Measurements from ENCODE around the gene FOCAD.

FOCAD gene

DNA sequence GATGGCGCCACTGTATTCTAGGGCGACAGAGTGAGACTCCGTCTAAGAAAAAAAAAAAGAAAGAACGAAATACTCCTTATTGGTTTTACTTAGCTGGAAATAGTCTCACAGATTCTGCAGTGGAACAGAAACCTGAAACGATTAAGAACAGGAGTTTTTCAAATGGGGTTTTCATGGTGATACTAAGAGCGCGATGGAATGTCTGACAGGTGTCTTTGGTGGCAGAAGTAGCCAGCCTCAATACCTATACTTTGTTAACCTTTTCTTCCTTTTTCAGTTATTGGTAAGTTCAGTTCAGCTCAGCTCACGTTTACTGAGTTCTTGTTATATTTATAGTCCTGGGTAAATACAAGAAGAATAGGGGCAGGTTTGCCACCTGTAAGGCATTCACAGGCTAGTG lies 123.9 kb downstream of the FOCAD start:
- DNase-seq: no peak

DNA sequence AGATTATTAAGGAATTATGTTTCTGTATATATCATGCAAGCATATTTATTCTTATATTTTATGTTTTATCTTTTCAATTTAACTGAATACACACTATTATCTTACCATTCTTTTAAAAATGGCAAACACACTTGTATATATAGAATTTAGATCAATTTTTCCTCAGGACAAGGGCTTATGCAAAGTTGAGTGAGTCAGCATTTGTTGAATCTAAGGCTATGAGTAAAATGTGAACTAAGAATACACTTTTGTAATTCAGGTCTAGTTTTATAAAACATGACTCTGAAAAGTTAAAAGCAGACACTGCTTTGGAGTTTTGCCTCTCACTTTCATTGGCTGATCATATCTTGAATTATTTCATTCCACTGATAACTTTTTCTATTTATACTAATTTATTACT lies 127.8 kb downstream of the FOCAD start:
- no peak for DNase-seq

DNA sequence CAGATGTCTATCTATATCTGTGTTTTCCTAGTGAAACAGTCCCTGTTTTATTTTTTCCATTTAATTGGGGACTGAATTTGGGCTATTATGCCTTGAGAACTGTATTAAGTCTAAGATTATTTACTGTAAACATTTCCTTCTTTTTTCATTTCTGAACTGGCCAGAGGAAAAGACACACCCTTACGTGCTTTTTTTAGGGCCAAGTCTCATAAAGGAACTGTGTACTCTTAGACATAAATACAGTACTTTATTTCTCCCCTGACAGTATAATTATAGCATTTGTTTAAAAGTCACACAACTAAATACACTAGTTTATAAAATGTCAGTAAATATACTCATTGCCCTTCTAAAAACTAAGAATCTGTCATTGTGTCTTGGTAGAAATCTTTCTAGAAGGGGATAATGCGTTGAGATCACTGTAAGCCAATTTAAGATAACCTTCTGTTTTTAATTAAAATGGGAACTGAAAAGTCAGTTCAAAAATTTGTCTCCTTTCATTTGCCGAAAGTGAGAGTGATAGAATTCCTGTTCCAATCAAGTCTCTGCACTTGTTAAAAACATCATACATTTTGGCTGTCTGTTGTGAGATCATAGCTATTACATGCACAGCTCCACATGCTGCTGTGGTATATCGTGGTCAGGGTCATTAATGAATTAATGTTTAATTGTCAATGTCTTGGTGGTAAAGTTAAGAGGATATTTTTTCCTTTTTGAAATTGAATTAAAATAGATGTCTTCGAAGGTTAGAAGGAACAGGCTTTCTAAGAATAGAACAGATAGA lies 132.1 kb downstream of the FOCAD start:
- DNase-seq: no peak

DNA sequence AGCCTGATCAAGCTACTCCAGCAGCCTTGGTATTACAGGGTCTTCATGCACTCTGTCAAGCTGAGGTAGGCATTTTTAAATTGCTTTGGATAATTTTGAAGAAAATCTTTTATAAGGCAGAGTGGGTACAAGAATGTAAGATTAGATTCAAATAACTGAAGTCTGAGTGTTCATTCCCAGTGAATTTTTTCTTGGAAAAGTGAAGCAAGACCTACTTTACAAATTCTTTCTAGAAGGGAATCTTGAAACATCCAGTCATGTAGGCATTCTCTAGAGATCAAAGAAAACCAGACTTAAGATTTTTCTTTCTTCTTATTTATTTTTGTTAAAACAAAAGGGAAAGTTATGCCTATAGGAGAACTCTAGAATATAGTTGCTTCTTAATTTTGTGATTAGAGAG lies 139.0 kb downstream of the FOCAD start:
- no peak for DNase-seq

DNA sequence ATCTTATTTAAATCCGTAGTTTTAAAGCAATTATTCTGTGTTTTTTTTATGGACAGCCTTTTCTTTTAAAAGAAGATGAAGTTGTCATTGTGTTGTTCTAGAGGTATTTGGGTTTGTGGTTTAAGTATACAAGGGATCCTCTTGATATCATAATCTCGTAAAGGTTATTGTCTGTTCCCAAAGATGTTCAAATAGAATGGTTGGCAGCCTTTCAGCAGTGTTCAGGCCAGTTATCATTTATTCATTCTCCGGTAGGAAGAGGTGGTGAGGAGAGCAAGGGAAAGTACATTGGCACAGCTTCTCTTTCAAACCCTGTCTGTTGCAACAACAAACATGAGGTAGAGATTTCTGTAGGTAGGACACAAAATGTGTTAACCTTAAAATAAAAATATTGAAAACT lies 147.0 kb downstream of the FOCAD start:
- DNase-seq: no peak

DNA sequence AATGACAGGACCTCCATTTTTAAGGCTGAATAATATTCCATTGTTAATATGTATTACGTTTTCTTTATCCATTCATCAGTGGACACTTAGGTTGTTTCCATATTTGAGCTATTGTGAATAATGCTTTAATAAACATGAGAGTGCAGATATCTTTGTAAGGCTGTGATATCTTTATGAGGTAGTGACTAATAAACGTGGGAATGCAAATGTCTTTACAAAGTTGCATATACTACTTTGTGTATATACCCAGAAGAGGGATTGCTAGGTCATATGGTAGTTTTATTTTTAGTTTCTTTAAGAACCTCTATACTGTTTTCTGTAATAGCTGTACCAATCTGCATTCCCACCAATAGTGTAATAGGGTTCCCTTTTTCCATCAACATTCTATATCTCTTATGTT lies 148.7 kb downstream of the FOCAD start:
- DNase-seq: no peak

DNA sequence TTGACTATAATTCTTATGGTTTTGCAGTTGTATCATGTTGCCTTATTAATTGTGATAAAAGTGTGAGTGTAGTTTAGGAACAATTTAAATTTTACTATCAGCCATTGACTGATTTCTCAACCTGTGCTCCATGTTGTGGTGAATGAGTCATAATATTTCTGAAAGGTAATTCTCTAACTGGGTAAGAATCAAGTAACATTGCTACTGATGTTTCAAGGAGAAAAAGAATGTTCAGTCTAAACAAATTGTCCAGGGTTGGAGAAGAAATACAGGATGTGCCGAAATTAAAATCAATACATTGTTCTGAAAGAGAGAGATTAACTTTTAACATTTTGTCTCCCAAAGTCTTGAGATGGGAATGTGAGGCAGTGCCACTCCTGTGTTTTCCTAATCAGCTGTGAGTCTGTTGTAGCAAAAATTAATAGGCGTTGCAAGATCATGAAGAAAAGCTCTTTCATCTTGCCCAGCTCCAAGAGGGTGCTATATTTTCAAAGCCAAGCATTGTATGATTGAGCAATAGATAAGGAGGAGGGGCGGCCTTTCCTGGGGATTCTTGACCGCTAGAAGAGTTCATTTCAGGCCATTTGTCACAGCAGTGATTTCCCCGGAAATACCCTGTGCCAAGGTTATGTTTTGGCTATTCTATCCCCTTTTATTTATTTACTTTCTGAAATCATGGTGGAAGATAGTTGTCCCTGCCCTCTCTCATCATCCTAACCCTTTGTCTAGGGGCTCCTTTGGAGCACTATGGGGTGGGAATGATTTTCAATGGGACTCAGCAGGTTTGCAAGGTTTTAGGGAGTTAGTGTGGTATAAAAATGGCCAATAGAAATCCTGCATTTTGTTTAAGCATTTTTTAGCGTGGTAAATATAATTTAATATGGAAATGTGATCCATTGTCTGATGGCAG lies 151.6 kb downstream of the FOCAD start:
- no peak for DNase-seq

DNA sequence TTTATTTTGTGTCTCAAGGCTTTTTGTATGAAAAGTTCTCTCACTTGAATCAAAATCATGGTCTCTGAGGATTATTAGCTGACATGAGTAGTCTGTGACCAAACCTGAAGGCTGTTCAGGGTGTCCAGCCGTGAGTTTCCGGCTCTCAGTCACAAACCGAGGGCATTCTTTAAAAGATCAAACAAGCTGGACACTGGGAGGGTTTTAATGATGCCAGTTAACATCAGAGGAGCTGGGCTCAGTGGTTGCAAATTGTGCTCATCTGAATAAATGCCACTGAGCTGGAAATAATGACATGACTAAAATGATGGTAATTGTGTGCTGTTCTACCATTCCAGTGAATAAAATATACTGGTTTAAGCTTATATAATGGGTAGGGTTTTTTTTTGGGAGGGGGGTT lies 153.1 kb downstream of the FOCAD start:
- no peak for DNase-seq

DNA sequence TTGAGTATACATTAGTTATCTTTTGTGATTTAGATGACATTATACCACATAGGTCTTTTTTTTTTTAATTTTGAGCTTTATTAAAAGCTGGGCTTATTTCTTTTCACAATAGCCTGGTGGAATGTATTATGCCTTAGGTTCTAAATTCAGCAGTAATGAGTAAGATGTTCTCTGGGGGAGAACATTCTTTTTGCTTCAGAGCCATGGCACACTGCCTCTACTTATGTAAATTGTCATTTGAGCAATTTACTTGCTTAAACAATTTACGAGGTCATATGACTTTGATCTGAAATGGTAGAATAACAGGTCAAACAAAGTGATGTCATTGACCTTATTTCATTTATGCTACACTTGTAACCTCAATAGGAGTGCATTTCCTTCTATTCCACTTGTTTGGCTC lies 154.2 kb downstream of the FOCAD start:
- no peak for DNase-seq

DNA sequence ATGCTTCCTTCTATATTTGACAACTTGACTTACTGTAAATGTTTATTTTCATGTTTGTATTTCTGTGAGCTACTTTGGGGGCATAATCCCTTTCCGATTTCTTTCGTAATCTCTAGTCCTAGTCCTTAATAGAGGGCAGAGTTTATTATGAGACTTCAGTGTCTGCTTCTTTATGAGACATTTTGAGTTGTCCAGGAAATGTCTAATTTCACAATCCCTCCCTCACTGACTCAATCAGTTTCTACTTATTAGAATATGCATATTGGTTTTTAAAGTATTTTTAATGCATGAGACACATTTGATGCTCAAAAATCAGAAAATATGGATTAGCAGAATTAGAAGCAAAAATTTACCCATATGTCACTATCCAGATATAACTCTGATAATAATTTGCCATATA lies 160.9 kb downstream of the FOCAD start:
- no peak for DNase-seq

DNA sequence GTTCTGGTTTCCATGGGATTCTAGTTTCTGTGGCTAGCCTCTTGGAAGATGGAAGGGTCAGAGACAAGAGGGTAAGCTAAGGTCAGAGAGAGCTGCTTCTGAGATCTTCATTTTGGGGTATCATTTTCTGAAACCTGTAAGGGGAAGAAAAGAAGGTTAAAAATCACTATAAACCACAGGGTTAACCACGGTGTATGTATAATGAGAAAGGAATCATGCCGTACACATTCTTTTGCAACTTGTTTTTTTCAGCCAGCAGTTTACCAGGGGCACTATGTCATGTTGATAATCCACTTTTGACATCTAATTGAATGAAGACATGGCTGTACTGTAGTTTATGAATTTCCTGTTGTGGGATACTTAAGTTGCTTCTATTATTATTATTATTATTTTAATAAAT lies 164.4 kb downstream of the FOCAD start:
- no peak for DNase-seq

DNA sequence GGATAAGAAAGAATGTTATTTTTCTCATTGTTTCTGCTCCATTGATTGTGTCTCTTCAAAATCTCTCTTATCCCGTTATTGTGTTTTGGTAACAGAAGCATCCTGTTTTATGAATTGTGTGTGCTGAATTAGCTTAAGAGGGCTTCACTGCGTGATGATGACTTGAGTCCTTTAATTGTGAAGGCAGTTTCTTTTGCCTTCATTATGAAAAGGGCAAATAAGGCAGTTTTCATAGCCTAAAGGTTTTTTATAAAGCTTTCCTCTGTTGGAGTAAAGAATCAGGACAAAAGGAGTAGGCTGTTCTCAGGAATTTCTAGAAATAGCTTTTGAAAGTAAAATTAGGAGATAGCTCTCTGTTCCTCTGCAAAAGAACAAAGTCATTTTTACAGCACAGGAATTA lies 169.8 kb downstream of the FOCAD start:
- no peak for DNase-seq

DNA sequence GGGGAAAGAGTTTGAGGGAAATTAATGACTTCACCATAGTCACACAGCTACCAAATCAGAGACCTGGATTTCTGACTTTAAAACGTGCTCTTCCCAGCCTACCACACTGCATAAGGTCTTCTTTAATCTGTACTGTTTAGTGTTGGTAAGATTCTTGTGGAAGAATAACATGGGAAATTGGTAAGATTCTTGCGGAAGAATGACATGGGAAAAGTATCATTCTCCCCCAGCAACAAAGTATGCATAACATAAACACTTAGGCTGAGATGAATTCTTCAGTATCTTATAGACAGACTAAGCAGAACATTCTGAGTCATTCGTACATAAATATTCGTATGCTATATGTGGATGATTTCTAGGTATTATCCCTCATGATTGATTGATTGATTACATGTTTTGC lies 170.4 kb downstream of the FOCAD start:
- no peak for DNase-seq

DNA sequence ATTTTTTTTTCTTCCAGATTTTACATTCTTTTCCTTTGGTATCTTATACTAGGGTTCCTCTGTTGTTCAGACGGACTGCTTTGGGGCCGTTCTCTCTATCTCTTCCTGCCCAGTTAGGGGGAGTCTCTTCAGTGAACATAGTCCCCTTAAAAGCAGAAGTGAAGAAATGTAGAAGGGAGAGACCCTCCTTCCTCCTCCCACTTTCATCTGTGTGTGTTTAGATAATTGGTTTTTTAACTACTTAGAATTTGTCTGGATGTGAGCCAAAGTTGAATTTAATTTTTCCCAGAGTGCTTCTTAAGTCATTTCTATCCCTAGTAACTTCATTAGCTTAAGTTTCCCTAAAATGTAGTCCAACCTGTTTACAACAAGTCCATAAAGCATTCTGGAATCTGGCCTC lies 179.9 kb downstream of the FOCAD start:
- no peak for DNase-seq

DNA sequence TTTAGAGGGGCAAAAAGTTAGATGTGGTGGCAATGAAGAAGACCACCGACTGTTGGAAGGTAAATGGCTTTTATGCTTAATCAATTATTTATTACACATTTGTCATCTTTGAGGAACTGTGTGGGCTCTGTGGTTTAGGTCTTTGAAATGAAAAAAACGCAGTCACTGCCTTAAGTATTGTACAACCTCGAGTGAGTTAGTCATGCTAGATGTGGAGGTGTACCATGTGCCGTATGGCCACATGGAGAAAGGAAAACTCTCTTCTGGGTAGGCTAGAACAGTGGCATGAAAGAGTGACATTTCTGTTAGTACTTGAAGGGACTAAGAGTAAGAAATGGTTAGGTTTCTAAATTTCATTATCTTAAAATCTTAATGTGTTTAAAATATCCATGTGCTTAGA lies 181.3 kb downstream of the FOCAD start:
- no peak for DNase-seq

DNA sequence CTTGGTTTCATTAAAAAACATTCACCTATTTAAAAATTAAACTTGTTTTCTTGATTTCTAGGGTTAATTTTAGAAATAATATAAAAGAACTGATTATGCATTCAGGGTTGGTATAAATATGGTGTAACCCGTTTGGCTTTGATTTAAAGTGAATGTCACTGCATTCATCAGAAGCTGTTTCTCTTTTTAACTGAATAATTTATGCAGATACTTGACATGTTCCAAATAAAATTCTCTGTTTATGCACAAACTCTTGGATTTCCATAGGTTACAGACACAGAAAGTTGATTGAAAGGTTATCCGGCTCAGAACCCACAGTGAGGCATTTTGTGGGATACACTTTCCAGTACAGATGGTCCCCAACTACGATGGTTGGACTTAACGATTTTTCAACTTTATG lies 186.1 kb downstream of the FOCAD start:
- no peak for DNase-seq

DNA sequence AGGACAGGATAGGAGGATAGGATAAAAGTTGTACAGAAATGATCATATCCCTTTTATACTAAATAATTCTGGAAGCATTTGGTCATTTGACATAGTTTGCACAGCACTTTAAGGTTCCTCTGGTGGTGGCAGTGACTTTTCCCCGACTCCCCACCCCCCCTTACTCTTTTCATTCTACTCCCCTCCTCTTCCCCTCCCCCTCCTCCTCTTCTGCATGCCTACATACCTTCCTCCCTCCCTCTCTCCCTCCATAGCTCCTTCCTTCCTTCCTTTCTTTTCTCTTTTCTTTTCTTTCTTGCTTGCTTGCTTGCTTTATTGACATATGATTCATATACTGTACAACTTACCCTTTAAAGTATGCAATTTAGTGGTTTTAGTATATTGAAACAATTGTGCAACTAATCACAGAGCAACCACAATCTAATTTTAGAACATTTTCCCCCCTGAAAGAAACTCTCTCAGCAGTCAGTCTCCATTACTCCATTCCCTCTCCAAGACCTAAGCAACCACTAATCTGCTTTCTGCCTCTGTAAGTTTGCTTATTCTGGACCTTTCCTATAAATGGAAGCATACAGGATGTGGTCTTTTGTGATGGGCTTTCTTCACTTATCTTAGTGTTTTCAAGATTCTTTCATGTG lies 188.4 kb downstream of the FOCAD start:
- no peak for DNase-seq

DNA sequence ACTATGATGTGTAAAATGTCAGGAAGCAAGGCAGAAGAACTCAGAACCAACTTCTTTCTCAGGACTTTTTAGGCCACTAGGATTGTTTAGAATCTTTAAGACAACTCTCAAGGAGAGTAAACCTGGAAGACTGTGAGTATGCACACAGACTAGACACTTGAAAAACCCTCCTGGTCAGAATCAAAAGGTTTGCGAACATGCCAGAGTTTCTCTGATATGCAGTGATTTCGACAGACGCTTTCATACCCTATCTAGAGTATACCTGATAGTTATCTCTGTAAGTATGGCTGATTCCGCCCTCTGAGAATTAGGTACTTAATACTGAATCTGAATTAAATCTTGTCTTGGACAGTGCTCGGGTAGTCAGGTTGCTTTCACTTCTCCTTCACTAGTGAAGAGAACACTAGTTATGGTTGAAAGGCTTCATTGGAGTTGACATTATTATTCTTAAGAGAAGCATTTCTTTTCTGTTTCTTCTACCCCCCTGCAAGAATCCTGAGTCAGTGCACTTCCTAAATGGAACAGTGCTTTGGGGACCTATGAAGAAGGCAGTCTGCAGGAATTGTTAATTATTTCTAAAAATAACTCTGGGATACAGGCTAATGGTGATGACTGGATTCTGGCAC lies 189.3 kb downstream of the FOCAD start:
- no peak for DNase-seq

DNA sequence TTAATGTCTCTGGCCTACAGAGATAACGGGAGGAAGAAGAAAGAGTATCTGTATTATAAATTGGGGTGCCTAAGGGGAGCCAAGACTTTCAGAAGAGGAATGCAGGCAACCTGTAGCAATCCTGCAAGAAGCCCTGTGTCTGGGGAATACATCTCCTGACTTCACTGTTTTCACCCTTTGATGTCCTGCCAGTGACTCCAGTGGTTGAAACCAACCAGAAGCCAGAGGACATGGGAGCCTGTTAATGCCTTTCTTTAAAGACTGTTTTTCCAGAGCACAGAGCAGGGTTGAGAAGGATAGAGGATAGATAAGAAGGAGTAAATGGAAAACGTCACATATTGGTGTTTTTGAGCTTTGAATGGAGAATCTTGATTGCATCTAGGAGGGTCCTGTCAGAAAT lies 196.2 kb downstream of the FOCAD start:
- no peak for DNase-seq

DNA sequence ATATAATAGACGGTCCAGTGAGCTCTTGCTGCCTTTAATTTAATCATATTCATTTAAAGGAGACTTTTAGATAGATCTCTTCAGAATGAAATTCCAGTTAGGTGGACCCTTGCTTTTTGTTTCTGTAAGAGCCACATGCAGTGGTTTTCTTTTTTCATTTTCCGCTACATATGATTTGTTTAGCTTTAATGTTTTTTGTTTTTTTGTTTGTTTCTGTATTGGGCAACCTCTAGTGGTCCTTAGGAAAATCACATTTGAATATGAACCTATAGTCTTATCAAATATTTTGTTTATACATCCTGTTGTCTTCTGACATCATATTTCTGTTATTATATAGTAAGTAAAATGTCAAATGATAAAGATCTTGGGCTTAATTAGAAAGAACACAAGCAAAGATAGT lies 196.6 kb downstream of the FOCAD start:
- no peak for DNase-seq

DNA sequence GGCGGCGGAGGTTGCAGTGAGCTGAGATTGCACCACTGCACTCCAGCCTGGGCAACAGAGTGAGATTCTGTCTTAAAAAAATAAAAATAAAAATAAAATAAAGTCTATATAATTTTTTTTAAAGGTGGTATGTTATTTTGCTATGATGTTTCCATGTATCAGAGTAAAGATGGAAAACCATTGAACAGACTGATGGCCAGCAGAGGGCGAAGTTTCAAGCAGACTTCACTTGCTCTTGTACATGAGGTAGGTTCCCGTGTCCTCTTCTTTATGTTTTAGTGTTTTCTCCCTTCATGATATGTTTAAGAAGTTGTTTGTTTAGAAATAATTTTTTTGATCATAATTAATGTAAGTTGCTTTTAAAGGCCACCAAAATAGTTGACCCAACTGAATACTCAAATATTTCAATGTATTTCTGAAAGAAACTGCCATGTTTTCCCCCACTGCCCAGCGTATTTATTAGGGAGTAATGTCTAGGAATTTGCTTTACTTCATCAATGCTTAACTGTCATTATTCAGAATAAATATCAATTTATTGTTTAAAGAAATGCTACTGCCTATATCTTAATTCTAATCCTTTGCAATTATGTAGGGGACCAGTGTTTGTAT lies 201.0 kb downstream of the FOCAD start:
- DNase-seq: peak; percentile 54 to 56

DNA sequence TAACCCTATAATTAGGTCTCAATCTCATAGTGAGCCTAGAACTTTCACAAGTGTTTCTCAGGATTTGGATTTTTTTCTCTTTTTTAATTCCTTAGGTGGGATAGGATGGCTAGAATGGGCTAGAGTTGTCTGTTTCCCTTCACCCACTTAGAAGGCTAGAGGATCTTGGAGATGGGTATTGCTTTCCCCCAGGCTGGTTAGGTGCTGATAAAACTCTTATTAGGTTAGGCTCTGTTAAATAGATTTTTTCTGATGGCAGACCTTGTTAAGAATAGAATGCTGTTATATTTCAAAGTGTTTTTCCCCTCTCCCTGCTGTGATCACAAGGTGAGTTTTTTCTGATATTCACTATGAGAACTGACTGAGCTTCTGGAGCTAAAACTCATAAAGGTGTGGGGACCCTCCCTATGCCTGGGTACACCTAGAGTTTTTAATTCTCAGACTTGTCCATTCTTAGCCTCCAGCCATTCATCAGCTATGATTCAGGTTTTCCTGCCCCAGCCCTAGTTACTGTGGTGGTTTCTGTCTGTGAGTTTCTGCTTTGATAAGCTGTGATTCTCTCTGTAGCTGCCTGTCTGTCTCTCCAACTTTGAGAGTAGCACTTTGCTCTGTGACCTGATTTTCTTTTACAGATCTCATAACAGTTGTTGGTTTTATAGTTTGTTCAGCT lies 215.0 kb downstream of the FOCAD start:
- DNase-seq: no peak

Data from activated CD4-positive, alpha-beta T cell treated with anti-CD3 and anti-CD28 coated beads for 4 hours (primary cell).